IMR-90 (cell line): Measurements from ENCODE around the gene OR5C1. TPM values are rescaled to one million over a fixed set of nuclear protein-coding genes. Genes with fewer than 3 reads are reported as not detected.

Source experiments
- ATAC-seq: fragments of 200-7000 bp; cut with Tn5 transposase; 2 replicates; pipeline ENCODE4 v1.9.1; 2020; ENCODE audit warnings: low read depth, mild to moderate bottlenecking, moderate library complexity
- BruUV-seq: library from RNA; stranded (reverse); fragments of 400-500 nt; replicated peaks from 2 replicates; lab custom pipeline; 2021; lab: Mats Ljungman, UMichigan
- CTCF ChIA-PET: fragments of 300-600 bp; formaldehyde crosslinking; extraction: SDS; loops from one replicate; lab custom pipeline; 2021; ENCODE audit warnings: antibody characterized with exemption; lab: Yijun Ruan, JAX
- POLR2A ChIA-PET: fragments of 300-600 bp; sonication (Branson Sonifier 250); formaldehyde crosslinking; loops from one replicate; lab custom pipeline; 2022; ENCODE audit warnings: antibody characterized with exemption; ENCODE audit not compliant: unreplicated experiment; lab: Charles Lee
- DNase-seq: peaks from one replicate; pipeline ENCODE4 v3.0.0; 2013
- H2AFZ ChIP-seq: replicated peaks from 2 replicates; pipeline ENCODE3; 2013; ENCODE audit warnings: low read length, mild to moderate bottlenecking; ENCODE audit not compliant: poor library complexity
- H2AK5ac ChIP-seq: 2 replicates; pipeline ENCODE4 v1.6.1; 2013; ENCODE audit warnings: low read depth, low read length, inconsistent platforms
- H2AK9ac ChIP-seq: replicated peaks from 2 replicates; pipeline ENCODE3; 2013; ENCODE audit warnings: mild to moderate bottlenecking, low read depth, low read length, moderate library complexity; ENCODE audit not compliant: poor library complexity
- H2BK120ac ChIP-seq: 2 replicates; pipeline ENCODE4 v1.6.1; 2013; ENCODE audit warnings: low read depth, low read length, inconsistent platforms
- H2BK15ac ChIP-seq: 3 replicates; pipeline ENCODE4 v1.6.1; 2013; ENCODE audit warnings: low read depth, low read length, inconsistent platforms
- H2BK20ac ChIP-seq: 2 replicates; pipeline ENCODE4 v1.6.1; 2013; ENCODE audit warnings: low read depth, mild to moderate bottlenecking, inconsistent platforms, low read length, moderate library complexity
- H2BK5ac ChIP-seq: 2 replicates; pipeline ENCODE4 v1.6.1; 2013; ENCODE audit warnings: mild to moderate bottlenecking, low read depth, low read length, inconsistent platforms; ENCODE audit not compliant: poor library complexity, severe bottlenecking
- H3K14ac ChIP-seq: replicated peaks from 2 replicates; pipeline ENCODE4 v1.6.1; 2013; ENCODE audit warnings: low read depth, low read length, inconsistent platforms
- H3K18ac ChIP-seq: 2 replicates; pipeline ENCODE4 v1.6.1; 2013; ENCODE audit warnings: low read depth, low read length, control low read depth
- H3K23ac ChIP-seq: 2 replicates; pipeline ENCODE4 v1.6.1; 2013; ENCODE audit warnings: low read depth, low read length, inconsistent platforms
- H3K27ac ChIP-seq: 2 replicates; pipeline ENCODE4 v1.5.1; 2013; ENCODE audit warnings: mild to moderate bottlenecking, control low read depth, low read length; ENCODE audit not compliant: insufficient read depth
- H3K27me3 ChIP-seq: 2 replicates; pipeline ENCODE4 v1.6.1; 2013; ENCODE audit warnings: low read length; ENCODE audit not compliant: control insufficient read depth, insufficient read depth
- H3K36me3 ChIP-seq: 2 replicates; pipeline ENCODE4 v1.6.1; 2013; ENCODE audit warnings: low read length, mixed read lengths; ENCODE audit not compliant: control insufficient read depth, insufficient read depth
- H3K4ac ChIP-seq: 2 replicates; pipeline ENCODE4 v1.6.1; 2013; ENCODE audit warnings: low read depth, low read length, inconsistent platforms
- H3K4me1 ChIP-seq: 2 replicates; pipeline ENCODE4 v1.6.1; 2013; ENCODE audit warnings: low read length, mixed read lengths; ENCODE audit not compliant: control insufficient read depth, insufficient read depth
- H3K4me2 ChIP-seq: 2 replicates; pipeline ENCODE4 v1.6.1; 2013; ENCODE audit warnings: low read depth, mild to moderate bottlenecking, control low read depth, low read length, moderate library complexity
- H3K4me3 ChIP-seq: 2 replicates; pipeline ENCODE4 v1.5.1; 2013; ENCODE audit warnings: low read depth, mild to moderate bottlenecking, control low read depth, low read length, moderate library complexity; ENCODE audit not compliant: insufficient read depth
- H3K56ac ChIP-seq: 2 replicates; pipeline ENCODE4 v1.6.1; 2013; ENCODE audit warnings: low read length, inconsistent platforms; ENCODE audit not compliant: insufficient read depth; ENCODE audit errors: extremely low read depth
- H3K79me1 ChIP-seq, 2 experiments: 2 replicates each; pipeline ENCODE4 v1.6.1; 2013; ENCODE audit warnings: low read length in 2 of 2, inconsistent platforms in 1 of 2, low read depth in 1 of 2
- H3K9ac ChIP-seq: 2 replicates; pipeline ENCODE4 v1.6.1; 2013; ENCODE audit warnings: low read depth, low read length, control low read depth
- H3K9me1 ChIP-seq: 2 replicates; pipeline ENCODE4 v1.6.1; 2013; ENCODE audit warnings: low read length, inconsistent platforms; ENCODE audit not compliant: insufficient read depth
- H3K9me3 ChIP-seq: 2 replicates; pipeline ENCODE4 v1.6.1; 2013; ENCODE audit warnings: low read length; ENCODE audit not compliant: control insufficient read depth, insufficient read depth
- H4K20me1 ChIP-seq: 2 replicates; pipeline ENCODE4 v1.6.1; 2013; ENCODE audit warnings: low read length, inconsistent platforms; ENCODE audit not compliant: insufficient read depth
- H4K5ac ChIP-seq: 2 replicates; pipeline ENCODE4 v1.6.1; 2013; ENCODE audit warnings: mild to moderate bottlenecking, low read depth, low read length, control low read depth
- H4K8ac ChIP-seq, 2 experiments: 2 replicates each; pipeline ENCODE4 v1.6.1; 2013; ENCODE audit warnings: low read depth in 2 of 2, low read length in 2 of 2, control low read depth in 1 of 2, inconsistent platforms in 1 of 2
- H4K91ac ChIP-seq: 2 replicates; pipeline ENCODE4 v1.6.1; 2013; ENCODE audit warnings: low read depth, low read length, inconsistent platforms; ENCODE audit not compliant: insufficient read depth
- POLR2A ChIP-seq: IDR thresholded peaks from 2 replicates; pipeline ENCODE4 v1.6.1; 2012; ENCODE audit warnings: mild to moderate bottlenecking, low read depth, low read length
- RAD21 ChIP-seq: IDR thresholded peaks from 2 replicates; pipeline ENCODE4 v1.6.1; 2012; ENCODE audit warnings: low read length, improper control_type of control experiment
- RFX5 ChIP-seq: IDR thresholded peaks from 2 replicates; pipeline ENCODE4 v1.8.0; 2012; ENCODE audit warnings: low read depth, mild to moderate bottlenecking, low read length, moderate library complexity
- SMC3 ChIP-seq: fragments of 150-350 bp; IDR thresholded peaks from 2 replicates; pipeline ENCODE4 v1.6.1; 2016; ENCODE audit warnings: low read depth, mild to moderate bottlenecking, antibody characterized with exemption, low read length, moderate library complexity
- WGBS, 2 experiments: methylation state at CpG; one replicate each; pipeline versions ENCODE4 v1.1.5 to v1.1.7; 2013; ENCODE audit warnings: missing lambda C conversion rate in 2 of 2; ENCODE audit not compliant: insufficient read length in 1 of 2; ENCODE audit errors: extremely low coverage in 2 of 2; 5-methylcytosine and 5-hydroxymethylcytosine counted together
- dilution Hi-C: fragments of 300-500 bp; cut with HindIII; formaldehyde crosslinking; loops from one replicate; pipeline ENCODE4 v1.14.3; 2018; ENCODE audit warnings: low sequenced_read_pairs; ENCODE audit not compliant: unreplicated experiment
- in situ Hi-C: fragments of 300-500 bp; cut with MboI; formaldehyde crosslinking; loops from 3 replicates; pipeline ENCODE4 v1.14.3; 2019; ENCODE audit warnings: low sequenced_read_pairs, inconsistent platforms, mixed read lengths
- intact Hi-C: fragments of 100-400 bp; cut with micrococcal nuclease; formaldehyde crosslinking; loops from 2 replicates; pipeline ENCODE4 v1.10.0; 2022
- polyA plus RNA-seq, 3 experiments: library from polyadenylated mRNA; depleted of rRNA; stranded (reverse); fragments of >200 nt; gene quantifications; 2 replicates each; pipeline ENCODE4 v1.2.3, GENCODE V29; 2012; ENCODE audit warnings: low replicate concordance in 1 of 3
- total RNA-seq: library from RNA; depleted of rRNA; stranded (reverse); fragments of >200 nt; gene quantifications from 2 replicates; pipeline ENCODE4 v1.2.3, GENCODE V29; 2012
- TF ChIP-seq, protein P1 (sequence below): conservative IDR thresholded peaks from 2 replicates; pipeline ENCODE4 v1.5.1; 2012; ENCODE audit warnings: mild to moderate bottlenecking, low read depth, low read length, improper control_type of control experiment

Gene OR5C1
- total and polyA plus RNA-seq, 2 of the 4 experiments (the other 2 are of a cell fraction) = not detected

DNA sequence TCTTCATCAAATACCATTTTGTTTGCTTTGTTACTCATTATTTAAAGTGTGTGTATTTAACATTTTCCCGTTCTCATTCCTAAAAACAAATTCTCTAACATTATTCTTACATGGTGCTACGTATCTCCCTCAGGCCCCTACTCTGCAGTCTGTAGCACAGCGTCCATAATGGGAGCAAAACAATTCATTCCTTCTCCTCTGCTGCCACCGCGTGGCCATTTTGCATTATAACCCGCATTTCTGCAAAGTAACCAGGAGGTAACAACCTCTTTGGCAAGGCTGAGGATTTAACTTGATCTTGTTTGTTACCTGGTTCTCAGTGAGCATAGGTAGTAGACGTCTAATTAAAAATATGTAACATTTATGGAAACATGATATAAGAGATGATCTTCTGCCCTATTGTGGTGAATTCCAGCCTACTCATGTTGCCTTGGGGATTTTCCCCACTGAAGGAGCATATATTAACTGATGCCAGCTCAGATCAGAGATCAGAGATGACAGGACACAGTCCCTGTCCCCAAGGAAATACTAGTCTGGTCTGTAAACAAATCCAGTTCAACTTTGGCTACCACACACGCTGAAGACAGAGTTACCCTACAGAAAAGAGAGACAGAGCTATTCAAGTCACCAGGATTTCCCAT, 21.7 kb downstream of the OR5C1 start:
- H4K5ac ChIP-seq = no peak overlapping the region
- no peak overlapping the region for H3K14ac ChIP-seq
- no peak overlapping the region for H3K27ac ChIP-seq
- intact Hi-C loops (loop anchor here (1.0 to 10.0 kb wide), 5 partner anchors 311 to 716 kb away; partner anchors contain the start of gene TTLL11), dilution Hi-C loops (no loop called here), in situ Hi-C loops (loop anchor here (5.0 to 10.0 kb wide), 3 partner anchors 348 to 688 kb away; partner anchors contain the start of gene PTGS1)
- H4K20me1 ChIP-seq = no peaks in the 10 kb centered on the region
- ChIA-PET POLR2A (no interaction called here), CTCF (interaction anchor here (0.6 to 1.8 kb wide), 5 partner anchors 28 to 356 kb away, joined by 3 to 5 read pairs (median 3); no protein-coding TSS in a partner anchor)
- BruUV-seq = no TSS peak
- peaks cover 1 to 3% of the 10 kb centered on the region in 2 experiments; a peak in 1 of 4 replicates for H3K79me1 ChIP-seq
- no peak overlapping the region for H3K23ac ChIP-seq
- WGBS, 2 experiments = no CpG with 5 or more reads among the region's 8 CpGs
- TF ChIP-seq, protein P1, sequence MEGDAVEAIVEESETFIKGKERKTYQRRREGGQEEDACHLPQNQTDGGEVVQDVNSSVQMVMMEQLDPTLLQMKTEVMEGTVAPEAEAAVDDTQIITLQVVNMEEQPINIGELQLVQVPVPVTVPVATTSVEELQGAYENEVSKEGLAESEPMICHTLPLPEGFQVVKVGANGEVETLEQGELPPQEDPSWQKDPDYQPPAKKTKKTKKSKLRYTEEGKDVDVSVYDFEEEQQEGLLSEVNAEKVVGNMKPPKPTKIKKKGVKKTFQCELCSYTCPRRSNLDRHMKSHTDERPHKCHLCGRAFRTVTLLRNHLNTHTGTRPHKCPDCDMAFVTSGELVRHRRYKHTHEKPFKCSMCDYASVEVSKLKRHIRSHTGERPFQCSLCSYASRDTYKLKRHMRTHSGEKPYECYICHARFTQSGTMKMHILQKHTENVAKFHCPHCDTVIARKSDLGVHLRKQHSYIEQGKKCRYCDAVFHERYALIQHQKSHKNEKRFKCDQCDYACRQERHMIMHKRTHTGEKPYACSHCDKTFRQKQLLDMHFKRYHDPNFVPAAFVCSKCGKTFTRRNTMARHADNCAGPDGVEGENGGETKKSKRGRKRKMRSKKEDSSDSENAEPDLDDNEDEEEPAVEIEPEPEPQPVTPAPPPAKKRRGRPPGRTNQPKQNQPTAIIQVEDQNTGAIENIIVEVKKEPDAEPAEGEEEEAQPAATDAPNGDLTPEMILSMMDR = peak; percentile 87
- TF ChIP-seq RAD21 = peak; percentile 94
- peak; percentile 96 for TF ChIP-seq SMC3
- TF ChIP-seq POLR2A = no peak
- TF ChIP-seq RFX5 = no peak
- no peak overlapping the region for H2AK9ac ChIP-seq
- no peak overlapping the region for H3K4me3 ChIP-seq
- H3K4me2 ChIP-seq = no peak overlapping the region
- H2BK5ac ChIP-seq = no peak overlapping the region
- DNase-seq (peak; percentile 74), ATAC-seq (peak; percentile 96)
- H3K9me3 ChIP-seq = peaks cover 4% of the 10 kb centered on the region
- no peak overlapping the region for H4K8ac ChIP-seq
- H3K4me1 ChIP-seq = no peaks in the 10 kb centered on the region
- H2BK120ac ChIP-seq = peak overlapping the region; percentile 51
- 0 out of 2 replicates have a peak overlapping the region, but pooled peaks have one; percentile 16 for H3K4ac ChIP-seq
- H4K91ac ChIP-seq = no peak overlapping the region
- no peak overlapping the region for H3K56ac ChIP-seq
- no peak overlapping the region for H2AFZ ChIP-seq
- H2AK5ac ChIP-seq = no peak overlapping the region
- no peak overlapping the region for H2BK20ac ChIP-seq
- no peak overlapping the region for H3K18ac ChIP-seq
- peaks cover 2% of the 10 kb centered on the region for H3K36me3 ChIP-seq
- H3K27me3 ChIP-seq = no peaks in the 10 kb centered on the region
- H2BK15ac ChIP-seq = no peak overlapping the region
- H3K9me1 ChIP-seq = no peaks in the 10 kb centered on the region
- H3K9ac ChIP-seq = no peak overlapping the region
